ACHN (cell line): Measurements from ENCODE around the gene COPS6.

ENCODE experiments used
- DNase-seq: peaks from one replicate; pipeline ENCODE4 v3.0.0-alpha.2; 2015
- in situ Hi-C: cut with HindIII; loops from 2 replicates; pipeline ENCODE4 v1.10.0; 2017; ENCODE audit warnings: low sequenced_read_pairs, low pct_ligation_motif_present, low pct_unique_long_range_greater_than_20kb

Gene COPS6

DNA sequence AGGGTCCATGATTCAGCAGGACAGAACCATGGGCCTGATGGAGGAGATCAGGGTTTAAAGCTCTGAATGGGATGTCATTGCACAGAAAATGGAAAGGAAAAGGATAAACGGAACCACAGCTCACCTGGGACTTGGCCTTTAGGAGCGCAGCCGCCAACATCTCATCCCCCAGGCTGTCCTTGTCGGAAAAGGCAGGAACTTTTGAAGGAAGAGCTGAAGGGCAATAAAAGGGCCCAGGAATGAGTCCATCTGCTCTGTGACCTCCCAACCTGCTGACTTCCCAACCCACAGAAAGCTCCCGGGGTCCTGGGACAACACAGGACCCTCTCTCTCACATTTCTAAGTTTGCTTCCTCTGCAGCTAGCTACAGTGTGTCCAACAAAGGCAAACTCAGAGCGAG is 13.4 kb upstream of the COPS6 start:
- DNase-seq = no peak
- in situ Hi-C loops = no loop called here

DNA sequence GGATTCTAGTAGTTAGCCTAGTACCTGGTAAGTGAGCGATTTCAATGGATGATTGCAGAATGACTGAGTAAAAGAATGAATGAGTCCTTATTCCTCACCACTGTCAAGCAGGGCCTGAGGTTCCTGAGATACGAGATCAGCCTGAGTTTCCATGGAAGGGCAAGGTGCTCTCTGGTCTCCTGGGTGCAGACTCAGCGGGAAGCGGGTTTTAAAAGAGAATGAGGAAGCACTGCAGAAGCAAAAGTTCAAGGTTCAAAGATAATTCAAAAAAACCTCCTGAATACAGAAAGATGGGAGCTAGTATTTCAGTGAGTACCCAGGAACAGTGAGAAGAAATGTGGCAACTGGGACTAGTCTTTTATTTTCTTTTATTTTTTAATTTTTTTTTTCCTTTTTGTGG is 11.6 kb upstream of the COPS6 start:
- DNase-seq = no peak
- in situ Hi-C loops = no loop called here

DNA sequence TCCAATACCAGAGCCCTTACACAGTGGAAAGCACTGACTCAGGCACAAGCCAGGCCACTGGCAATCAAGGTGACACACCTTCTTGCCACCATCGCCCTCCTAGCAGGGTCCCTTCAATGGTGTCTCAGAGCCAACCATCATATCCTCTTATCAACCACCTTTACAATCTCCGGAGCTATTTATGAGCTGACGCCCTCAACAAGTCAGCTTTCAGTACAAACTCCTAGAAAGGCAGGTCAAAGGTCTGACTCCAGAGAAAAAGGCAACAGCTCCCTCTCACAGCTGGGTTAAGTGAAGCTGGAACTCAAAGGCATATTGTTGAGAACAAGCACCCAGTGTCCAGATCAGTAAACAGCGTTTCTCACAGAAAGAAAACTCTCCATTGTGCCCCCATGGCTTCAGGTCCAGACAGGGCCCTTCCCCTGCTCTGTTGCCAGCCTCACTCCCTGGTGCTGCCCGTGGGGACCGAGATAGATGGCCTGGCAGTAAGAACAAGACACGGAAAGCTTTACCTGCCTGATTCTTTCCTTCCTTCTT is 9.7 kb upstream of the COPS6 start:
- in situ Hi-C loops = no loop called here
- DNase-seq = no peak

DNA sequence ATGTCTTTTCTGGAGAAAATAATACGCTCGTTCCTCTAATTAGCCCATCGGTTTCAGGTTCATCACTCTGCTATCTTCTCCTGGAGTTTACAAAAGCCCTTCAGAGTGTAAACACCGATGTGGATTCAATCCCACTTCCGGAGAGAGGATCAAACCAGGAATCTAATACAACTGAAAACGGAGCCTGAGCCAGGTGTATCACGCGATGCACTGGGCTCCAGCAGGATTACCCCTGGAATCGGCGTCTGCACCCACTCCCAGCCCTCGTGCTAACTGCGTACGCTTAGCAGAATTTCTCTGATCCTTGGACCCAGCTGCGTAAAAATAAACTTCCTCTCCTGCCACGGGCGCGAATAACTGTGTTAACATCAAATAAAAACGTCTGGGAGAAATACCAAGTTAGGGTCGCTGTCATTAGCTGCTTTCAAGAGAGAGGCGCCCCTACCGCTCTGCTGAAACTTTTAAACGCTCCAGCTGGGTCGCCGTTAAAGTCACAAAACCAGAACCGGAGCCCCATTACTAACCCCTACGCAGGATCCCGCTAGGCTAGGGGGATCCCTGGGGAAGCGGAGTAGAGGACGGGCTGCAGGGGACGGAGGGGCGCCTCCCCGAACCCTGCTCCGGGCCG is 7.7 kb upstream of the COPS6 start:
- in situ Hi-C loops = no loop called here
- peak; percentile 36 for DNase-seq

DNA sequence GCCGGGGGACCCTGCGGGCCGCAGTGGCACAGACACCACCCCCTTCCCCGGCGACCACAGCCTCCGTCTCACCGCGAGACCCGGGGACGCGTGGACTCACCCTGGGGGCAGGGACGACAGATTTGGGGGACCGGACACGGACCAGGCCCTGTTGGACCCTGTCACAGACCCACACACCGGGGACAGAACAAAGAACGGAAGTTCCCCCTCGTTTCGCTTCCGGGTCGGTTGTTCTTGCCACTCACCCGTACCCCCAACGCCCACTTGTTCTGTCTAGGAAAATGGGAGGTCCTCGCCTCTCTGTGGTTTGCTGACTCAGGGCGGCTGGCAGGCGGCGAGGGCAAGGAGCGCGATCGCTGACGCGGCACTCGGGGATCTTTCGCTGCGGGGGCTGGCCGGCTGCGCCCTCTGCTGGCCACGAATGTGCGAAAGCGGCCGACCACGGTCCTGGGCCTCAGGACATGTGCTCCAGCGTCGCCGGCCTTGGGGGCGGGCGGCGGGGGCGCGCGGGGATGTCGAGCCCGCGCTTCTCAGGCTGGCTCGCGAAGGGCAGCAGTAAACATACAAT is 7.2 kb upstream of the COPS6 start, which contains the start of gene ZNF3:
Gene ZNF3 (minus strand): TSS at position 189 of the 568 bp plus-strand sequence. CDS start 4,366 bp downstream, outside the sequence.
- in situ Hi-C loops = no loop called here
- DNase-seq = peak; percentile 100

DNA sequence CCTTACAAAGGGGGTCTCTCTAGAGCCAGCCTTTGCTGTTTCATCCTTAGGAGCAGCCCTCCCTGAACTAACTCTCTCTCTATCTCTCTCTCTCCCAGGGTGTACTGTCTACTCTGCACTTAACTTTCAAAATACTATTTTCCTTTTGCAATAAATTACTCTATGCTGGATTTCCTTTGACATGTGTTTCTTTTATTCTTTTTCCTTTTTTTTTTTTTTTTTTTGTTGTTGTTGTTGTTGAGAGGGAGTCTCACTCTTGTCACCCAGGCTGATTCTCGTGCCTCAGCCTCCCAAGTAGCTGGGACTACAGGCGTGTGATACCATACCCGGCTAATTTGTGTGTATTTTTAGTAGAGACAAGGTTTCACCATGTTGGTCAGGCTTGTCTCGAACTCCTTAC is 5.8 kb upstream of the COPS6 start:
- DNase-seq = no peak
- in situ Hi-C loops = no loop called here

DNA sequence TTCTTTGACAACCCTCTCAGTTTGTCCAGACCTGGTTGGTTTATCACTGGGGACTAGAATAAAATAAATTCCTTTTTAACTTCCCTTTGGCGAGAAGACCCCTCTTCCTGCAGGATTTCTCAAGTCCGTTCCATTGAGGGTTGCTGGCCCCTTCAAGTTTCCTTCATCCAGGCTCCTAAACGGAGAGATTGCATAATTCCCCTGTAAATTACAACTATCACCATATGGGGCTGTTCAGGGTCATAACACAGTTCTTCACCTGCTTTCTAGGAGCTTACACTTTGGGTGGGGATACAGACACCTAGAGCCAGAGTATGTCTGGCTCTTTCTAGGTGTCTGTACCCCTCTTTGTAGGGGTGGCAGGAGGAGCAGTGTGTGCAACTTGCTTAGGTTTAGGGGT is 3.3 kb upstream of the COPS6 start:
- in situ Hi-C loops = no loop called here
- DNase-seq = no peak

DNA sequence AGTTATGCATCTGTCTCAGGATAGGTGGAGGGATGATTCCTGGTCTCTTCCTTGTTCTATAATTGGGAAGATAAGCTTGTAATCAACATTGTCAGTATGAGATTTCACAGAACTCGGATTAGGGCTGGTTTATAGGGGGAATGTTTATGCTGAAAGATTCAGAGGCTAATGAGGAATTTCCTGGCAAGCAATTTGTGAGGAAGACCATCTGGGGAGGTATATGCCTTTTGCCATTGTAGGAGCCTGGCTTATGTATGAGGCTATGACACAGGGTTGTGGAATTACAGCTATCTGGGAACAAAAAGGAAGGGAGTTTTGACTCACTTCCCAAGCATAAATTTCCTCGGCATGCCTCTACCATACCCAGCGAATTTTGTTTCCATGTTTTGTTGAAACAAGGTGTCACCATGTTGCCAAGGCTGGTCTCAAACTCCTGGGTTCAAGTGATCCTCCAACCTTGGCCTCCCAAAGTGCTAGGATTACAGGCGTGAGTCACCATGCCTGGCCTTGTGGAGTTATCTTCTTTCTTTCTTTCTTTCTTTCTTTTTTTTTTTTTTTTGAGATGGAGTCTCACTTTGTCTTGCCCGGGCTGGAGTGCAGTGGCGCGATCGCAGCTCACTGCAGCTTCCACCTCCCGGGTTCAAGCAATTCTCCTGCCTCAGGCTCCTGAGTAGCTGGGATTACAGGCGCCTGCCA is 1.6 kb upstream of the COPS6 start:
- in situ Hi-C loops = no loop called here
- DNase-seq = peak; percentile 81

DNA sequence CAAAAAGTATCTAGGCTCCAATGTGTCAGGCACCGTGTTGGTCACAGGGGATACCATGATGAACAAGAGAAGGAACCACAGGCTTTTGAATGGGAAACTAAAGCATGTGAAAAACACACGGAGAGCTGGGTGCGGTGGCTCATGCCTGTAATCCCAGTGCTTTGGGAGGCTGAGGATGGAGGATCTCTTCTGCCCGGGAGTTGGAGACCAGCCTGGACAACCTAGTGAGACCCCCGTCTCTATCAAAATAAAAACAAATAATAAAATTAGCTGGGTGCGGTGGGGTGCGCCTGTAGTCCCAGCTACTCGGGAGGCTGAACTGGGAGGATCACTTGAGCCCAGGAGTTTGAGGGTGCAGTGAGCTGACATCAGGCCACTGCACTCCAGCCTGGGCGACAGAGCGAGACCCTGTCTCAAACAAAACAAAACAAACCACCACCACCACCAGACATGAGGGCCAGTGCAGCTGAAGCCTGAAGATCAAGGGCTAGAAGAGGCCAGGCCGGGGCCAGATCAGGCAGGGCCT is 611 bp upstream of the COPS6 start:
- peak; percentile 32 for DNase-seq
- in situ Hi-C loops = no loop called here

DNA sequence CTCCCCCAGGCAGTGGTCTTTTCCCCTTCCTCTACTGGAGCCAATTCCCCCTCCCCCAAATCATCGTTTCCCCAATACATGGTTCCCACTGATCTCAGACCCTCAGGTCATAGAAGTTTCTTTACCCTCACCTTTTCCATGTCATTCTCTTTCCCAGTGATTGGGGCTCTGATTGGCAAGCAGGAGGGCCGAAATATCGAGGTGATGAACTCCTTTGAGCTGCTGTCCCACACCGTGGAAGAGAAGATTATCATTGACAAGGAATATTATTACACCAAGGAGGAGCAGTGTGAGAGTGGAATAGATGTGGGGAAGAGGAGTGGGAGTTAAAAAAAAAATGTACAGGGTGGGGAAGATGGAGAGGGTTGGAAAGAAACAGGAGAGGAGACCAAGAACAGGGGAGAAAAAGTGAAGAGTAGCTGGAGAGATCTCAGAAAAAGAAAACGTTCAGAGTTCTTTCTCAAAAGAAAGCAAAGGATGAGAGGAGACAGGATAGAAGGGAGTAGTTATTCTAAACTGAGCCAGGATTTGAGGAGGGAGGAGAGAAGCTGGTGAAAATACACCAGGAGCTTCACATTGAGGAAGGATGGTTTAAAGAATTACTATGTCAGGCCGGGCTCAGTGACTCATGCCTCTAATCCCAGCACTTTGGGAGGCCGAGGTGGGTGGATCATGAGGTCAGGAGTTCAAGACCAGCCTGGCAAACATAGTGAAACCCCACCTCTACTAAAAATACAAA is 858 bp downstream of the COPS6 start:
- in situ Hi-C loops = no loop called here
- peak; percentile 44 for DNase-seq

DNA sequence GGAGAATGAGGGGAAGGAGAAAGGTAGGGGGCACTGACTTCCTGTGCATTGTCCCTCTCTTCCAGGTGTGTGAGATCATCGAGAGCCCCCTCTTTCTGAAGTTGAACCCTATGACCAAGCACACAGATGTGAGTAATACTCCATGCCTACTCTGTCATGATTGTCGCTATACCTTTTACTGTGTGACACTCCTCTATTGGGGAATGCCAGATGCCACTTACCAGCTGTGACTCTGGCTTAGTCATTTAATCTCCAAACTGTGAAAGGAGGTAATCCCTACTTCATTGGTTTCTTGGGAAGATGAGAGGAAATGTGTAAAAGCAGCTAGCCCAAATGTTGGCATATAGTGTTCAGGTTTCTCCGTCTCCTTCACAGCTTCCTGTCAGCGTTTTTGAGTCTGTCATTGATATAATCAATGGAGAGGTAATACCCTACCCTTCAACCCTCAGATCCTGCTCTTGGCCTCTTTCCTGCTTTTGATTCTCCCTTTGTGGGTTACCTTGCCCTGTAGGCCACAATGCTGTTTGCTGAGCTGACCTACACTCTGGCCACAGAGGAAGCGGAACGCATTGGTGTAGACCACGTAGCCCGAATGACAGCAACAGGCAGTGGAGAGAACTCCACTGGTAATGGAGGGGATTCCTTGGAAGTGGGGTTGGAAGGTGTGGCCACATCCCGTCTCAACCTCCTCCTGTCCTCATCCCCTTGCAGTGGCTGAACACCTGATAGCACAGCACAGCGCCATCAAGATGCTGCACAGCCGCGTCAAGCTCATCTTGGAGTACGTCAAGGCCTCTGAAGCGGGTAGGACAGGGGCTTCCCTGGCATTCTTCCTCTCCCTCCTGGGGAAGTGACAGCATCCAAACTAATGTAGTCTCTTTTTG is 2.0 kb downstream of the COPS6 start:
- in situ Hi-C loops = no loop called here
- no peak for DNase-seq

DNA sequence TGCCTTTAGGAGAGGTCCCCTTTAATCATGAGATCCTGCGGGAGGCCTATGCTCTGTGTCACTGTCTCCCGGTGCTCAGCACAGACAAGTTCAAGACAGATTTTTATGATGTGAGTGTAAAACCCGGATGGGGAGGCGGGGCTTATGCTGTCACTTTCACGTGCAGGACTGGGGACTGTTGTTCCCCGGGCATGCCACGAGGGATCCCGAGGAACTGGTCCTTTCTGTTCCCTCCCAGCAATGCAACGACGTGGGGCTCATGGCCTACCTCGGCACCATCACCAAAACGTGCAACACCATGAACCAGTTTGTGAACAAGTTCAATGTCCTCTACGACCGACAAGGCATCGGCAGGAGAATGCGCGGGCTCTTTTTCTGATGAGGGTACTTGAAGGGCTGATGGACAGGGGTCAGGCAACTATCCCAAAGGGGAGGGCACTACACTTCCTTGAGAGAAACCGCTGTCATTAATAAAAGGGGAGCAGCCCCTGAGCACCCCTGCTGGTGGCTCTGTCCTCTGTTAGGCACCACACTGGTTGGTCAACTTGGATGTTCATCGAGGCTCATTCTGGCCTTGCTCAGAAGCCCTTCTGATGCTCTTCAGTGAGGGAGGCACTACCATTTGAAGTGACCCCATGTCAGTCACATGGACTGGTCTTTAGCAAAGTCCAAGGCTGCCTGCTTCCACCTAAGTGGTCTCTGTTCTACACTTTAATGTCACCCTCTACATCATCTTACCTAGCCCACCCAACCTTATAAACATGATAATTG is 2.8 kb downstream of the COPS6 start:
- no peak for DNase-seq
- in situ Hi-C loops = no loop called here

DNA sequence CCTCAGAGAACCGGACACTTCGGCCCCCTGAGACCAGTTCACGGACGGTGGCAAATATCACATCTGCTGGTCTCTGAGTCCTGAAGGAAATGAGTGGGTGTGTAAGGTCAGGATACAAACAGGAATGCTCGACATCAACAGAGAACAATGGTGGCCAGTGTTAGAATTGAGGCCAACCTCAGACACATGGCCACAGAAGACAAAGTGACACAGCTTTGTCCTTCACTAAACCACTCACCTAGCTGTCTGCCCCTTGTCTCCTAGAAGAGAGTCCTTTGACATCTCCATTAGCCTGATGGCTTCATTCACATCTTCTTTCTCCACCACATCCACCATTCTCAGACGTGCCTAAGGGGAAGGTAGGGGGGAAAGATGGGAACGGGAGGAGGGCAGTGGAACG is 4.3 kb downstream of the COPS6 start:
- in situ Hi-C loops = no loop called here
- no peak for DNase-seq

DNA sequence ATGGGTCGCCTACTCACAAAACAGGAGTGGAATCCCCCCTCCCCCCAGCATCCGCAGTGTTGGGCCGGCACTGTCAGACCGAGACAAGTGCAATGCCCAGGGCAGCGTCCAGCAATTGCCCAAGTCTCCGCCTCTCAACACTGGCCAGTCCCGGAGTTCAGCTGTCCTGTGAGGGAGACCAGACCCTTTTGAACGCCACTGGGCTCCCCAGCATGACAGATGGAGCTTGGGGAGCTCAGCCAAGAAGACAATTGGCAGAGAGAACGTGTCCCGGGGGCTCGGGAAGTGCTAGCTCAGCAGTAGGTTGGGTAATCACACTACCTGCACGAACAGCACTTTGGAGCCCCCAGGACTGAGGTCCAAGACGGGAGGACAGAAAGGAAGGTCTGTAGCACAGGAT is 4.7 kb downstream of the COPS6 start:
- no peak for DNase-seq
- in situ Hi-C loops = no loop called here

DNA sequence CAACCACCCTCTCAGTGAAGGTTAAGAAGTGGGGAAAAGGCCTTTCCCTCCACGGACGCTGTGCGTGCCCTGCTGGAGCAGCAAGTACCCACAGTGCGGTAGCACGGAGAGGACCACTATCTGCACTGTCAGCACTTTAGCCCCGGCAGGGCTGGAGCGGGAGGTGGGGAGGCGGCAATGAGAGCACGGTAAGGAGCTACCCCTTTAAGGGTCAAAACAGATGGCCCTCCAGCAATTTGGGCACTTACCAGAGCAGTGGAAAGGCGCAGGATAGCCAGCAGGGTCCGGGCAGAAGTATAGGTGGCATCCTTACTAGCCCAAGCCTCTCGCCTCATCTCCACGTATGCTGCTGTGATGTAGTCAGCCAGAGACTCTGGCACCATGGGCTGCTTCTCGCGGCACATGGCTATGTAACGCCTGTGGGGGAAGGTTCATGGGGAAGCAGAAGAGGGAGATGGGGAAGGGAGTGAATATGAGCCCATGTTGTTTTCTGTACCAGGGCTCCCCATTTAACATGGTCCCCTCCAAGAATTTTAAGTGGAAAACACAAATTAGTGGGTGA is 5.2 kb downstream of the COPS6 start:
- no peak for DNase-seq
- in situ Hi-C loops = no loop called here

DNA sequence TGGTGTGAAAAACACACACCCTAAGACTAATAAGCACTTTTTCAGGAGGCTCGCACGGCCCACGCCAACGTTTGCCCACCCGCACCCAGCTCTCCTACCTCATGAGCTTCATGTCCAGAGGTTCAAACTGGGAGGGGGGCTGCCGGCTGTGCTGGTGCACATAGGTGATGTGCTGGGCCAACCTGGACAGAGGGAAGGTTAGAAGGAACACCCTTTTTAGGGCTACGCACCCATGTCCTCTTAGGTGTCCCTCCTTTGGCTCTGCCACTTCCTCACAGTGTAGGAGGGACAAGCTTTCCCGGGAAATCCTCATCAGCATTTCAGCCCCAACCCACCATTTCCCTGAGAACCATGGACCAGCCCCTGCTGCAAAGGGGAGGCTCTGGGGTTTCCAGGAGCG is 6.5 kb downstream of the COPS6 start:
- DNase-seq = no peak
- in situ Hi-C loops = no loop called here

DNA sequence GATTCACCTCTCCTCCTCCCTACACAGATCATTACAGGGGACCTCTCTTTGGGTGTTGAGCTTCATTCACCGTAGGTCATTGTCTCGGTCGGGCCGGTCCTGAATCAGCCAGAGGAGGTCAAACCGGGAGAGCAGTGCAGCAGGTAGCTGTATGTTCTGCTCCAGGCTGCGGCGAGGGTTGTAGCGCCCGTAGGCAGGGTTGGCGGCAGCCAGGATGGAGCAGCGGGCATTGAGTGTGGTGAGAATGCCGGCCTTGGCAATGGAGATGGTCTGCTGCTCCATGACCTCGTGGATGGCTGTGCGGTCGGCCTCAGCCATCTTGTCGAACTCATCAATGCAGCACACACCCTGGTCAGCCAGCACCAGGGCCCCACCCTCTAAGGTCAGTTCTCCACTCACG is 6.9 kb downstream of the COPS6 start:
- in situ Hi-C loops = no loop called here
- DNase-seq = no peak
